Measurements from ENCODE around the gene SH3BP1.
"Not testable (repeated sequence)": the region's sequence is repeated elsewhere in the genome, so short reads cannot be mapped to it uniquely, and the experiment has no call there.

SH3BP1 gene

GRCh38 chr22:37633625-37634416 is 5.6 kb upstream of the SH3BP1 start:
- DNase-seq (ENCODE audit: low read depth): no peak

DNA sequence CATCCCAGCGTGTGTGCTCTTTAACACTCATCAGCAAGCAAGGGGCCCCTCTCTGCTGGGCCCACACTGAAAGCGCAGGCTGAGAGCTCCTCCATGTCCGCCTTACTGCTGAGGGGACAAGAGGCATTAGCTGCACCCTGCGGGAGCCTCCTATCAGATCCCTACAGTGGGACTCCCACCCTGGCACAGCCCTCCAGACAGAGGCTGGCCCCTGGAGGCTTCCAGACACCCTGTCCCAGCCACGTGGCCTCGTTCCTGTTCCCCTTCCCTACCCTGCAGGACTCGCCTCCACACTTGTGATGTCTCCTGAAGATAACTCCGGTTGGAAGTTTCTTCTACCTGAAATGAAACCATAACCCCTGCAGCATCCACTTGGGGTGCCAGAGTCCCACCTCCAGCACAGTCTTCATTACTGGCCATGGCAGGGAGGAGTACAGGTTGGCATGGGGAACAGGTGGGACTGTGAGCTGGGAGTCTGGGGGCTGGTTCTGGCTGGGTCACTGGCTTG is 5.0 kb upstream of the SH3BP1 start:
- DNase-seq (ENCODE audit: low read depth): no peak

DNA sequence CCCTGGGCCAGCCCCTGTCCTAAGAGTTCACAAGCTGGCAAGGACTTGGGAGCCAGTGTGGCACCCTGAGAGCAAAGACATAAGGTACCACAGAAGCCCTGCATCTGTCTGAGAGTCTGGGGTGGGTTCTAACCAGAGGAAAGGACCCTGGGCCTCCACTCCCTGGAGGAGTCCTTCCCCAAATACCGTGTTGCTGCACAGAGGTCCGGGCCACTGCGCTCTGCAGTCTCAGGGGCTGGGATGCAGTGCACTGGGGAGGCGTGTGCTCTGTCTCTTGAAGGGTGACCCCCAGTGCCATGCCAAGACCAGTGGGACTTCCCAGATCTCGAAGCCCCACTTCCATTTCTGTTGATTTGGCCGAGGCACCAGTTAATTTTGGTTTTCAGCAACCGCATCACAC is 4.3 kb upstream of the SH3BP1 start:
- DNase-seq (ENCODE audit: low read depth): no peak

DNA sequence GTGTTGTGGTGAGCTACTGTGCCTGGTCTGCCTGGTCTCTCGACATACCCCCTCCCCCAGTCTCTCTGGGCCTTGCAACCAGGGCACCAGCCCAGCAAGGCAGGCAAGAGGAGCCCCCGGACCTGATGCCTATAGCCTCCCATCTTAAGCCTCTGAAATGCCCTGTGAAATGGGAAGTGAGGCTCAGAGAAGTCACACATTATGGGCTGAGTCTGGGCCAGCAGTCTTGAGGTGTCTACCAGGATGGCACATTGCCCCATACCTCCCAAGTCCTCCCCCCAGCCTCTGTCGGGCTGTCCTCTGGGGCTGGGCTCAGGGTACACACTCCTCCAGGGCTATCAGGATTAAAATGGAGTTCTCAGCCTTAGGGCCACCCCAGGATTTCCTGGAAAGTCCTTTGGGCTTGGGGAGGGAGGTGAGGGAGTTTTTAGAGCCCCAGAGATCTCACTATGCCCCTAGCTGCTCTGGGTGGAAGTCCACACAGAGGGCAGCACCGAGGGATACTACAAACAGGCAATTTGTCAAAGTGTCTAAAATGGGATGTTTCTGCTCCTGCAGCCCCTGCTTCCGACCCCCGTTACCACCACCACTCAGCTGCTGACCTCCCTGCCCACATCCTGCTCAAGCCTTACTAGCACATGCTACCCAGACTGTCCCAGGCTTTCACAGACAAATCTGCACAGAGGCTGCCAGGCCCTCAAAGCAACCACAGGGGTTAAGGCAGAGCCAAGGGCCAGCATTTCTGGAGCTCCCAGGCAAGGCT is 3.1 kb upstream of the SH3BP1 start:
- DNase-seq (ENCODE audit: low read depth): no peak

DNA sequence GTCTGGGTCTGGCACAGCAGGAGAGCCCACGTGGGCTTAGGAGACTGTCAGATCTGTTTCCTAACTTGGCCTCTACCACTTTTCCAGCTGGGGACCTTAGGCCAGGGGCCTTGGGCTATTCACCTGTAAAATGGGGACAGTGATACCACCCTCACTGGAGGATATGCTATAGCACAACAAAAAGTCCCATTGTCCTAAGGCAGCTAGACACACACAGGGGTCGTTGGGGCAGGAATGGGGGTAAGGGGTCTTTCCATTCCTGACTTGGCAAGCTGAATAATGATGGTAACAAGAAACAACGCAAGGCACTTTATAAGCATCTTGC is 2.6 kb upstream of the SH3BP1 start:
- DNase-seq (ENCODE audit: low read depth): no peak

GRCh38 chr22:37638391-37639069 is 939 bp upstream of the SH3BP1 start:
- DNase-seq (ENCODE audit: low read depth): no peak

GRCh38 chr22:37639771-37640590 is 512 bp downstream of the SH3BP1 start:
- DNase-seq (ENCODE audit: low read depth): no peak

DNA sequence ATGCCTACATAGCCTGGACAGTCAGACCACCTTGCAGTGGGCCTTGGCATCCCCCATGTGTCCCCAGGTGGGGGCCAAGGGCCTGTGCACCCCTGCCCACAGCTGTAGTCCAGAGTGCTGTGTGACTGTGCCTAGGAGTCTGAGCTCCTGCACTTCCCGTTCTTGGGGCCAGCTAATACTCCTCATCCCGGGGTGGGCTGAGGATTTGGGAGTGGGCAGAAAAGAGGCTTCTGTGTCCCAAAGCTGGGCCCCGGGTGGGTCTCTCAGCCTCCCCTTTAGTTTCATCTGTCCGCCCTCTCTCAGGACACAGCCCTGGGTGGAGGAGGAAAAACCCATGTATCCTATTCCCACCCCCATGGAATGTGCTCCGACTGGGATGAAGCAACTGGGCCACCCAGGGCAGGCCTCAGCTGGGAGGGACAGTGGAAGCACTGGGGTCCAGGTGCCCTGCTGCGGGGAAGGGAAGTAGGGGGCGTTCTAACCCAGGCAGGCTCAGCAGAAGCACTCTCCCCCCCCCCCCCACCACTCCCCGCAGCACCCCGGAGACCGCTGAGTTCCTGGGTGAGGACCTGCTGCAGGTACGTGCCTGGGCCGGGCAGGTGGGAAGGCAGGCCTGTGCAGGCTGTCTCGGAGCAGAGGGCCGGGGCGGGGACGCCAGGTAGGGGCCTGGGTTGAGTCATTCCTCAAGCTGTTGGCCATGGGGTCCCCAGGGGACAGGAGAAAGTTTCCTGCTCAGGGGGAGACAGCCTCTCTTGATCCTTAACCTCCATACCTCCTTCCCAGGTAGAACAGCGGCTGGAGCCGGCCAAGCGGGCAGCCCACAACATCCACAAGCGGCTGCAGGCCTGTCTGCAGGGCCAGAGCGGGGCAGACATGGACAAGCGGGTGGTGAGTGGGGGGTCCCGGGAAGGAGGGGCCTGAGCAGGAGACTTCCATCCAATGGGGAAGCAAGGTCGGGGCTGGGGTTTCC is 1.4 kb downstream of the SH3BP1 start:
- DNase-seq (ENCODE audit: low read depth): no peak

DNA sequence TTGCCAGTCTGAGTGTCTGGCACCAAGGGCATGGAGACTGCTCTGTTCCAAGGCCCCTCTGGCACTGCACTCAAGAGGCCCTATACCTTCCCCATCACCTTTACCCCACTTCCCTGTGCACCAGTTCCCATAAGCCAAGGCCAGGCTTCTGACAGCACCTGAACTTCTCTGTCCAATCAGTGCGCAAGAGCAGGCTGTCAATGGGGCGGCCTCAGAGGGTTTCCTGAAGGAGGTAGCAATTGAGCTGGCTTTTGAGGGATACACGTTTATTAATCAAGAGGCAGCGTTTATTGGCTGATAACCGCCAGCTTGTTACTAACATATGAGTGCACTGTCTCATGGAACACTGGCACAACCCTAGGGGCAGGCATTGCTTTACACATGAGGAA is 2.1 kb downstream of the SH3BP1 start:
- DNase-seq (ENCODE audit: low read depth): no peak

- DNase-seq (ENCODE audit: low read depth): peak; percentile 88
Measured at GRCh38 chr22:37643225-37643847, 3.9 kb downstream of the SH3BP1 start.

DNA sequence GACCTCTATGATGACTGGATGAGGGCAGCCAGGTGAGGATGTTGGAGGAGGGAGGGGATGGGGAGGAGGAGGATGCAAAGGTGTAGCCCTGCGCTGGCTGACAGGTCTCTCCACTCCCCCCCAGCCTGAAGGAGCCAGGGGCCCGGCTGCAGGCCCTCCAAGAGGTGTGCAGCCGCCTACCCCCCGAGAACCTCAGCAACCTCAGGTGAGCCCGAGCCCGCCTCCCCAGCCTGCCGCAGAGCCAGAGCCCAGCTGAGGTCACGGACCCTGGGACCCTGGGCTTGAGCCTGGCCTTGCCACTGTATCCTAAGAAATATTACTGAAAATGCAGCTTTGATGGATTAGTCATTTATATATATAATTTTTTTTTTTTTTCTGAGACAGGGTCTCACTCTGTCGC is 7.8 kb downstream of the SH3BP1 start:
- no peak for DNase-seq (ENCODE audit: low read depth)

DNA sequence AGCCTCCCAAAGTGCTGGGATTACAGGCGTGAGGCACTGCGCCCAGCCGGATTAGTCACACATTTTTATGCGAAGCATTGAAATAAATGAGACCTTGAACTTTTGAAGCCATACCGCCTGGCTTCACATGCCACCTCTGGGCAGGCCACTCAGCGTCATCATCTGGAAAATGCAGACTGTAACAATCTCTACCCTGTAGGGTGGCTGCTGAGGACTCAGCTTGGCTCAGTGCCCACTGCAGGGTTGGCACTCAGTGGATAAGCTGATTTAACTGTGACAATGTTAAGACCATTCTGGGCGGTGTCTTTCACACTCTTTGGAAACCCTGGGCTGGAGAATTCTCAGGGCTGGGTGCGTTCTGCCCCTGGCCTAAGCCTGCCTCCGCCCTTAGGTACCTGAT is 8.5 kb downstream of the SH3BP1 start:
- no peak for DNase-seq (ENCODE audit: low read depth)

- no peak for DNase-seq (ENCODE audit: low read depth)
Measured at GRCh38 chr22:37650463-37651136, 11.1 kb downstream of the SH3BP1 start.

DNA sequence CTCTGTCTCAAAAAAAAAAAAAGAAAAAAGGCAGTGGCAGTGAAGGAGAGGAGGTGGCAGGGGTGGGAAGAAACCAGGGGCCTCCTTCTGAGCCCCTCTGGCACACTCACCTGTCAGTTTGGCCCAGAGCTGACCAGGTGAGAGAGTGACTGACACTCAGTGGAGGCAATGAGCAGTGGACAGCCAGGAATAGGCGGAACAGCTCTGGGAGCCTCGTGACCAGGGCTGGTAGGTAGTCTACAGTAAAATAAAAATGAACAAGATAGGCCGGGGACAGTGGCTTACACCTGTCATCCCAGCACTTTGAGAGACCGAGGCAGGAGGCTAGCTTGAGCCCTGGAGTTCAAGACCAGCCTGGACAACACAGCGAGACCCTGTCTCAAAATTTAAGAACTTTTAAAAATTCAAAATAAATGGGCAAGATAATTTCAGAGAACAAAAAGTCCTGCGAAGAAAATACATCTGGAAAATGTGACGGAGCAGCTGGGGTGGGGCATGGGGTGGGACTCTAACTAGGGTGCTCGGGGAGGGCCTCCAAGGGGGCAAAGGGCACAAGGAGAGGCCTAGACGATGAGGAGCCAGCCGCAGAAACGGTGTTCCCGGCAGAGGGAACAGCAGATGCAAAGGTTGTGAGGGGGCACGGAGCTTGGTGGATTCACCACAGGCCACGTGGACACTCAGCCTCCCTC is 15.2 kb downstream of the SH3BP1 start:
- DNase-seq (ENCODE audit: low read depth): no peak

- DNase-seq (ENCODE audit: low read depth): no peak
Measured at GRCh38 chr22:37655252-37655563, 15.7 kb downstream of the SH3BP1 start.

DNA sequence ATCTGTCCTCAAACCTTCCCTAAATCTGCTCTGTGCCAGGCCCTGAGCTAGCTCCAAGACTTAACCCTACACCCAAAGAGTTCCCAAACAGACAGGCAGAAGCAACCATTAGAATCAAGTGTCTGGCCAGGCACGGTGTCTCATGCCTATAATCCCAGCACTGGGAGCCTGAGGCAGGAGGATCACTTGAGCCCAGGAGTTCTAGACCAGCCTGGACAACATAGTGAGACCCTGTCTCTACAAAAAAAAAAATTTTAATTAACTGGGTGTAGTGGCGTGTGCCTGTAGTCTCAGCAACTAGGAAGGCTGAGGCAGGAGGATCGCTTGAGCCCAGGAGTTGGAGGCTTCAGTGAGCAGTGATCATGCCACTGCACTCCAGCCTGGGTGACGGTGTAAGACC is 17.1 kb downstream of the SH3BP1 start:
- DNase-seq (ENCODE audit: low read depth): not testable (repeated sequence)

GRCh38 chr22:37657590-37658132 is 18.2 kb downstream of the SH3BP1 start:
- DNase-seq (ENCODE audit: low read depth): no peak

DNA sequence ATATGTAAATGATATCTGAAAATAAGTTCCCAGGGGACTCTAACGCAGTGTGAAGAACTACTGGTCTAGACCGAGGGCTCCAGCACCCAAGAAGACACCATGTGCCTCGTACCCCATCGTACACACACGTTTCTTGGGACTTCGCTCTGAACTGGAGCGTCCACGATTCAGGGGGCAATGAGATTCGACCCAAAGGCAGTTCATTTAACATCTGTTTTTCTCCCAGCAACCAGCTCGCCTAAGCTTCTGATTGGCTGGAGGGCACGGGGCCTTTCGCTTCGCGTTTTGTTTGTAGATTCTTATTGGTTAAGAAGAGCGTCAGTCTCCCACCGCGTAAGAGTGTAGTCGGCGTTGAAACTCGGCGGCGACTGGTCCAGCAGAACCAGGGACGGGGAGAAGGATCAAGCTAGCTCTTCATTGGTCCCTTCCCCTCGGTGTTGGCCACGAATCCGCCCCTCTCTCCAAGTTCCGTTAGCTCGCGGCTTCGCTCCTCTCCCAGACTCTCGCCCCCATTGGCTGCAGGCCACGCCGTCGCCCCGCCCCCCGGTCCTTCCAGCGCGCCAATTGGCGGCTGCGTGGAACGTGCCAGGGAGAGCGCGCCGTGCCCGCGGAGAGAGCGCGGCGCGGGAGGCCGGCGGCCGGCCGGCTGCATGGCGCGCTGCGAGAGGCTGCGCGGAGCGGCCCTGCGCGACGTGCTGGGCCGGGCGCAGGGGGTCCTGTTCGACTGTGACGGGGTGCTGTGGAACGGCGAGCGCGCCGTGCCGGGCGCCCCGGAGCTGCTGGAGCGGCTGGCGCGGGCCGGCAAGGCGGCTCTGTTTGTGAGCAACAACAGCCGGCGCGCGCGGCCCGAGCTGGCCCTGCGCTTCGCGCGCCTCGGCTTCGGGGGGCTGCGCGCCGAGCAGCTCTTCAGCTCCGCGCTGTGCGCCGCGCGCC is 18.9 kb downstream of the SH3BP1 start, which contains the start of gene PDXP:
PDXP (plus strand) TSS at position 591 of the 933 bp plus-strand sequence; CDS start at position 651, 60 bp downstream.
- peak; percentile 93 for DNase-seq (ENCODE audit: low read depth)
